Liver (tissue), 9 donors: ENCODE data around the gene ZNF536. TPM values are rescaled to one million over a fixed set of nuclear protein-coding genes. Genes with fewer than 3 reads are reported as not detected.

ENCODE experiments used
- DNase-seq: peaks from one replicate; pipeline ENCODE4 v3.0.0-alpha.2; 2017; ENCODE audit warnings: low spot score
- H3K27ac ChIP-seq, 2 donors: one replicate each; pipeline ENCODE4 v1.7.0; 2013; ENCODE audit warnings: inconsistent platforms in 2 of 2, low read length in 2 of 2, control low read depth in 1 of 2, low read depth in 1 of 2, mild to moderate bottlenecking in 1 of 2
- H3K27me3 ChIP-seq, 4 donors: one replicate each; pipeline versions ENCODE4 v1.6.1 to v1.7.0; 2013; ENCODE audit warnings: low read length in 3 of 4, inconsistent platforms in 1 of 4, mild to moderate bottlenecking in 1 of 4, moderate library complexity in 1 of 4; ENCODE audit not compliant: control insufficient read depth in 4 of 4, insufficient read depth in 4 of 4
- H3K36me3 ChIP-seq, 4 donors: one replicate each; pipeline versions ENCODE4 v1.6.1 to v1.7.0; 2013; ENCODE audit warnings: low read length in 3 of 4, mild to moderate bottlenecking in 3 of 4, low read depth in 1 of 4, moderate library complexity in 1 of 4; ENCODE audit not compliant: control insufficient read depth in 4 of 4, insufficient read depth in 3 of 4
- H3K4me1 ChIP-seq, 4 donors: one replicate each; pipeline versions ENCODE4 v1.6.1 to v1.7.0; 2013; ENCODE audit warnings: low read length in 3 of 4, mild to moderate bottlenecking in 3 of 4, moderate library complexity in 1 of 4; ENCODE audit not compliant: control insufficient read depth in 4 of 4, insufficient read depth in 4 of 4
- H3K4me3 ChIP-seq, 3 donors: one replicate each; pipeline versions ENCODE4 v1.6.1 to v1.7.0; 2013; ENCODE audit warnings: low read length in 3 of 3, control low read depth in 1 of 3, low read depth in 1 of 3, mild to moderate bottlenecking in 1 of 3
- H3K9ac ChIP-seq, 2 donors: one replicate each; pipeline ENCODE4 v1.7.0; 2013; ENCODE audit warnings: low read length in 2 of 2, mild to moderate bottlenecking in 2 of 2, moderate library complexity in 2 of 2, control low read depth in 1 of 2, low read depth in 1 of 2
- H3K9me3 ChIP-seq, 4 donors: one replicate each; pipeline versions ENCODE4 v1.6.1 to v1.7.0; 2013; ENCODE audit warnings: low read length in 3 of 4; ENCODE audit not compliant: control insufficient read depth in 4 of 4
- ATF3 ChIP-seq: IDR thresholded peaks from 2 replicates; pipeline ENCODE4 v1.6.1; 2016; ENCODE audit warnings: antibody characterized with exemption
- EGR1 ChIP-seq, 2 donors: IDR thresholded peaks; 2 replicates each; pipeline ENCODE4 v1.6.1; 2016 to 2018; ENCODE audit warnings: antibody characterized with exemption in 2 of 2, low read depth in 2 of 2
- JUND ChIP-seq, 2 donors: IDR thresholded peaks; 2 replicates each; pipeline ENCODE4 v1.6.1; 2016; ENCODE audit warnings: antibody characterized with exemption in 2 of 2
- RAD21 ChIP-seq, 2 donors: IDR thresholded peaks; 2 replicates each; pipeline ENCODE4 v1.6.1; 2016; ENCODE audit warnings: antibody characterized with exemption in 2 of 2, mild to moderate bottlenecking in 2 of 2
- REST ChIP-seq: IDR thresholded peaks from 2 replicates; pipeline ENCODE4 v1.6.1; 2016; ENCODE audit warnings: antibody characterized with exemption, mild to moderate bottlenecking
- SP1 ChIP-seq: IDR thresholded peaks from 2 replicates; pipeline ENCODE4 v1.6.1; 2018; ENCODE audit warnings: antibody characterized with exemption, mild to moderate bottlenecking
- ZBTB33 ChIP-seq: IDR thresholded peaks from 2 replicates; pipeline ENCODE4 v1.6.1; 2016; ENCODE audit warnings: antibody characterized with exemption
- WGBS: extraction: QIAGEN DNeasy Blood & Tissue Kit; methylation state at CpG from one replicate; pipeline ENCODE4 v1.1.7; 2013; 5-methylcytosine and 5-hydroxymethylcytosine counted together
- polyA plus RNA-seq, 2 donors: library from polyadenylated mRNA; stranded (reverse) in 1 of 2; unstranded in 1 of 2; fragments of 200-250 nt in 1 of 2; fragments of >200 nt in 1 of 2; fragmentation: Nextera tagmentation in 1 of 2; extraction: Ambion mirVana in 1 of 2; gene quantifications; one replicate each; pipeline versions ENCODE4 v1.2.1 to v1.2.3, GENCODE V29; 2013 to 2015
- total RNA-seq, 2 donors: library from RNA; depleted of rRNA; stranded (reverse); fragments of >200 nt; gene quantifications; one replicate each; pipeline ENCODE4 v1.2.3, GENCODE V29; 2014
- donor health status: healthy.
- donor health status: healthy.
- donor health status: healthy.
- donor health status: healthy.
- donor health status: healthy.

The ZNF536 gene
- total and polyA plus RNA-seq, 4 donors, result 0.02 to 0.17 (median 0.08) TPM

- Histone ChIP-seq H3K4me3 (no peak overlapping the region), H3K4me1 (no peaks in the 10 kb centered on the region), H3K27me3 (peaks cover 0 to 2% (median under 1%) of the 10 kb centered on the region in 4 donors), H3K9ac (no peak overlapping the region), H3K27ac (no peak overlapping the region), H3K9me3 (no peaks in the 10 kb centered on the region), H3K36me3 (no peaks in the 10 kb centered on the region)
- TF ChIP-seq REST (no peak), EGR1 (IDR thresholded peaks at IDR 0.05; ENCODE audit: low read depth in 2 of 2) (no peak), SP1 (no peak), ZBTB33 (no peak), RAD21 (IDR thresholded peaks at IDR 0.05) (no peak), ATF3 (no peak), JUND (IDR thresholded peaks at IDR 0.05) (no peak)
- DNase-seq, result no peak
- WGBS, result 51% methylated on average over 8 of the region's 8 CpGs
These were observed 234.2 kb downstream of the ZNF536 start for GRCh38 chr19:30606114-30607050.
